ENCODE measurements around the gene KRT72. TPM values are rescaled to one million over a fixed set of nuclear protein-coding genes. Genes with fewer than 3 reads are reported as not detected.

Gene KRT72
- total and polyA plus RNA-seq, 4 donors = not detected

- no peaks in the 10 kb centered on the region for H3K9me3 ChIP-seq (ENCODE audit: control insufficient read depth in 4 of 4, low read length in 3 of 4)
- no peak for TF ChIP-seq ZBTB33 (IDR thresholded peaks at IDR 0.05)
- no peak overlapping the region for H3K27ac ChIP-seq (ENCODE audit: low read depth in 1 of 2, low read length in 2 of 2)
- H3K36me3 ChIP-seq (ENCODE audit: control insufficient read depth in 4 of 4, insufficient read depth in 3 of 4, low read depth in 1 of 4, low read length in 3 of 4) = no peaks in the 10 kb centered on the region
- 69% methylated on average over 3 of the region's 3 CpGs for WGBS
- H3K4me3 ChIP-seq (ENCODE audit: low read depth in 1 of 3, low read length in 3 of 3) = no peak overlapping the region
- H3K27me3 ChIP-seq (ENCODE audit: control insufficient read depth in 4 of 4, insufficient read depth in 4 of 4, low read length in 3 of 4) = peaks cover 0 to 5% (median 3%) of the 10 kb centered on the region in 4 donors
- no peak overlapping the region for H3K9ac ChIP-seq (ENCODE audit: low read depth in 1 of 2, low read length in 2 of 2)
- DNase-seq (ENCODE audit: low spot score) = no peak
- H3K4me1 ChIP-seq (ENCODE audit: control insufficient read depth in 4 of 4, insufficient read depth in 4 of 4, low read length in 3 of 4) = no peaks in the 10 kb centered on the region
Measured at GRCh38 chr12:52606096-52606495, 4.8 kb upstream of the KRT72 start.

GRCh38 chr12:52605542-52605941 is 4.3 kb upstream of the KRT72 start:
- H3K9me3 ChIP-seq (ENCODE audit: control insufficient read depth in 4 of 4, low read length in 3 of 4) = no peaks in the 10 kb centered on the region
- WGBS = 89% methylated on average over 1 of the region's 1 CpG
- H3K27ac ChIP-seq (ENCODE audit: low read depth in 1 of 2, low read length in 2 of 2) = no peak overlapping the region
- peaks cover 0 to 7% (median 3%) of the 10 kb centered on the region in 4 donors for H3K27me3 ChIP-seq (ENCODE audit: control insufficient read depth in 4 of 4, insufficient read depth in 4 of 4, low read length in 3 of 4)
- DNase-seq (ENCODE audit: low spot score) = no peak
- no peaks in the 10 kb centered on the region for H3K4me1 ChIP-seq (ENCODE audit: control insufficient read depth in 4 of 4, insufficient read depth in 4 of 4, low read length in 3 of 4)
- TF ChIP-seq HNF4A (conservative IDR thresholded peaks at IDR 0.05) = no peak
- no peak for TF ChIP-seq EGR1 (IDR thresholded peaks at IDR 0.05; ENCODE audit: low read depth in 2 of 2)
- TF ChIP-seq SP1 (IDR thresholded peaks at IDR 0.05) = no peak
- no peak for TF ChIP-seq NR2F2 (IDR thresholded peaks at IDR 0.05)
- TF ChIP-seq FOXA1 (IDR thresholded peaks at IDR 0.05) = no peak
- no peak for TF ChIP-seq GABPA (IDR thresholded peaks at IDR 0.05 in 1 of 2, conservative IDR thresholded peaks at IDR 0.05 in 1 of 2)
- TF ChIP-seq REST (IDR thresholded peaks at IDR 0.05) = no peak
- TF ChIP-seq MAX (IDR thresholded peaks at IDR 0.05) = no peak
- no peak for TF ChIP-seq HNF4G (IDR thresholded peaks at IDR 0.05)
- no peak for TF ChIP-seq RXRA (IDR thresholded peaks at IDR 0.05)
- TF ChIP-seq CTCF (IDR thresholded peaks at IDR 0.05; ENCODE audit: low read depth, low read length, missing input control) = no peak
- no peak for TF ChIP-seq JUND (IDR thresholded peaks at IDR 0.05)
- TF ChIP-seq TAF1 (conservative IDR thresholded peaks at IDR 0.05) = no peak
- TF ChIP-seq ZBTB33 (IDR thresholded peaks at IDR 0.05) = no peak
- TF ChIP-seq FOXA2 (IDR thresholded peaks at IDR 0.05) = no peak
- TF ChIP-seq YY1 (IDR thresholded peaks at IDR 0.05) = no peak
- H3K4me3 ChIP-seq (ENCODE audit: low read depth in 1 of 3, low read length in 3 of 3) = no peak overlapping the region
- H3K9ac ChIP-seq (ENCODE audit: low read depth in 1 of 2, low read length in 2 of 2) = no peak overlapping the region
- H3K36me3 ChIP-seq (ENCODE audit: control insufficient read depth in 4 of 4, insufficient read depth in 3 of 4, low read depth in 1 of 4, low read length in 3 of 4) = no peaks in the 10 kb centered on the region

Data from liver (tissue), 9 donors.